Endothelial cell of umbilical vein (primary cell): ENCODE data around the gene STK39. TPM values are rescaled to one million over a fixed set of nuclear protein-coding genes. Genes with fewer than 3 reads are reported as not detected.

ENCODE experiments used
- BruUV-seq: library from RNA; stranded (reverse); fragments of 400-500 nt; replicated peaks from 2 replicates; lab custom pipeline; 2021; lab: Mats Ljungman, UMichigan
- CTCF ChIA-PET: fragments of 300-600, 350-600 bp; sonication (Branson Sonifier 250); formaldehyde crosslinking; loops from one replicate; lab custom pipeline; 2021; ENCODE audit warnings: antibody characterized with exemption, inconsistent platforms; lab: Charles Lee
- POLR2A ChIA-PET: fragments of 300-600, 350-600 bp; sonication (Branson Sonifier 250); formaldehyde crosslinking; loops from one replicate; lab custom pipeline; 2021; ENCODE audit warnings: antibody characterized with exemption, inconsistent platforms; lab: Charles Lee
- DNase-seq: peaks from one replicate; pipeline ENCODE4 v3.0.0-alpha.2; 2011; ENCODE audit warnings: low read depth, low spot score
- FAIRE-seq: peaks from 2 replicates; lab custom pipeline; 2011; peaks lifted over from hg19 to GRCh38; lab: Jason Lieb, UNC
- H2AFZ ChIP-seq: 2 replicates; pipeline ENCODE4 v1.6.0; 2012; ENCODE audit warnings: low read depth, low read length, control low read depth, inconsistent platforms
- H3K27ac ChIP-seq: 2 replicates; pipeline ENCODE4 v1.5.1; 2011; ENCODE audit warnings: low read depth, mild to moderate bottlenecking, control low read depth, low read length, moderate library complexity; ENCODE audit not compliant: insufficient read depth
- H3K27me3 ChIP-seq, 2 experiments: 2 replicates each; pipeline versions ENCODE4 v1.6.0 to v1.6.1; 2011; ENCODE audit warnings: low read length in 2 of 2, mixed read lengths in 1 of 2; ENCODE audit not compliant: control insufficient read depth in 2 of 2, insufficient read depth in 2 of 2
- H3K36me3 ChIP-seq, 2 experiments: 2 replicates in 1 of 2; 3 replicates in 1 of 2; pipeline ENCODE4 v1.5.1; 2011; ENCODE audit warnings: low read length in 2 of 2, mild to moderate bottlenecking in 1 of 2, moderate library complexity in 1 of 2; ENCODE audit not compliant: control insufficient read depth in 2 of 2, insufficient read depth in 2 of 2; ENCODE audit errors: extremely low read depth in 1 of 2
- H3K4me1 ChIP-seq: 3 replicates; pipeline ENCODE4 v1.5.1; 2011; ENCODE audit warnings: mild to moderate bottlenecking, low read length; ENCODE audit not compliant: control insufficient read depth, insufficient read depth; ENCODE audit errors: extremely low read depth
- H3K4me2 ChIP-seq: 2 replicates; pipeline ENCODE4 v1.6.1; 2011; ENCODE audit warnings: low read length, control low read depth, mixed read lengths; ENCODE audit not compliant: insufficient read depth
- H3K4me3 ChIP-seq, 3 experiments: fragments of 200-600 bp in 1 of 3; sonication (generic), shearing (Covaris generic) in 1 of 3; replicated peaks in 1 of 3; 2 replicates each; pipeline ENCODE4 v1.5.1; 2011 to 2016; ENCODE audit warnings: control low read depth in 3 of 3, low read length in 3 of 3, mild to moderate bottlenecking in 2 of 3, inconsistent platforms in 1 of 3, low read depth in 1 of 3, moderate library complexity in 1 of 3; ENCODE audit not compliant: insufficient read depth in 1 of 3
- H3K79me2 ChIP-seq: 2 replicates; pipeline ENCODE4 v1.6.0; 2012; ENCODE audit warnings: low read length, inconsistent platforms; ENCODE audit not compliant: control insufficient read depth, insufficient read depth
- H3K9ac ChIP-seq: replicated peaks from 2 replicates; pipeline ENCODE3; 2011; ENCODE audit warnings: low read length, control low read depth; ENCODE audit not compliant: insufficient read depth; ENCODE audit errors: extremely low read depth
- H3K9me1 ChIP-seq: replicated peaks from 3 replicates; pipeline ENCODE4 v1.6.0; 2011; ENCODE audit warnings: mild to moderate bottlenecking, low read length; ENCODE audit not compliant: control insufficient read depth, insufficient read depth; ENCODE audit errors: extremely low read depth
- H3K9me3 ChIP-seq: replicated peaks from 2 replicates; pipeline ENCODE4 v1.5.1; 2012; ENCODE audit warnings: low read length, inconsistent platforms; ENCODE audit not compliant: control insufficient read depth, insufficient read depth
- H4K20me1 ChIP-seq: replicated peaks from 2 replicates; pipeline ENCODE3; 2011; ENCODE audit warnings: mild to moderate bottlenecking, low read length; ENCODE audit not compliant: control insufficient read depth, insufficient read depth; ENCODE audit errors: extremely low read depth
- CTCF ChIP-seq, 2 donors: IDR thresholded peaks; 1 replicate in 1 of 2; 2 replicates in 1 of 2; pipeline ENCODE4 v1.5.1; 2011; ENCODE audit warnings: low read length in 2 of 2, mild to moderate bottlenecking in 2 of 2, moderate library complexity in 2 of 2, control low read depth in 1 of 2, inconsistent platforms in 1 of 2, low read depth in 1 of 2; ENCODE audit not compliant: insufficient read depth in 1 of 2; ENCODE audit errors: extremely low read depth in 1 of 2
- EZH2 ChIP-seq: IDR thresholded peaks from 2 replicates; pipeline ENCODE4 v1.6.1; 2012; ENCODE audit warnings: borderline replicate concordance, low read depth, mild to moderate bottlenecking, moderate library complexity, low read length, inconsistent platforms; ENCODE audit not compliant: severe bottlenecking
- FOS ChIP-seq: IDR thresholded peaks from 2 replicates; pipeline ENCODE4 v1.6.1; 2011; ENCODE audit warnings: mild to moderate bottlenecking, low read length, moderate library complexity, borderline replicate concordance; ENCODE audit not compliant: insufficient read depth
- GATA2 ChIP-seq: IDR thresholded peaks from 2 replicates; pipeline ENCODE4 v1.7.0; 2011; ENCODE audit warnings: low read depth, mild to moderate bottlenecking, moderate library complexity, mixed read lengths, low read length; ENCODE audit not compliant: insufficient read length, insufficient read depth
- JUN ChIP-seq: IDR thresholded peaks from 2 replicates; pipeline ENCODE4 v1.6.1; 2011; ENCODE audit warnings: borderline replicate concordance, low read depth; ENCODE audit not compliant: insufficient read length, insufficient read depth
- MAX ChIP-seq: IDR thresholded peaks from 2 replicates; pipeline ENCODE4 v1.6.1; 2011; ENCODE audit not compliant: insufficient read depth, insufficient read length
- MYC ChIP-seq: IDR thresholded peaks from one replicate; pipeline ENCODE4 v1.6.1; 2011; ENCODE audit warnings: mild to moderate bottlenecking, low read depth, low read length
- POLR2A ChIP-seq: IDR thresholded peaks from 2 replicates; pipeline ENCODE4 v1.6.1; 2012; ENCODE audit warnings: low read depth, mild to moderate bottlenecking, control low read depth, low read length
- POLR2AphosphoS5 ChIP-seq: IDR thresholded peaks from 2 replicates; pipeline ENCODE4 v1.6.1; 2012; ENCODE audit warnings: low read depth, mild to moderate bottlenecking, control low read depth, low read length, moderate library complexity; ENCODE audit not compliant: insufficient read depth
- dilution Hi-C: fragments of 300-500 bp; cut with MboI; formaldehyde crosslinking; loops from one replicate; pipeline ENCODE4 v1.15.0; 2019; ENCODE audit warnings: low sequenced_read_pairs; ENCODE audit not compliant: extremely low pct_ligation_motif_present
- intact Hi-C: fragments of 100-400 bp; cut with micrococcal nuclease; formaldehyde crosslinking; loops from one replicate; pipeline ENCODE4 v1.10.0; 2022
- polyA plus RNA-seq, 4 experiments: library from polyadenylated mRNA; depleted of rRNA in 3 of 4; stranded (reverse) in 3 of 4; unstranded in 1 of 4; fragments of >200 nt; gene quantifications; 2 replicates each; pipeline versions ENCODE4 v1.2.1 to v1.2.3, GENCODE V29; 2011 to 2012; ENCODE audit warnings: missing spikeins in 1 of 4
- total RNA-seq: library from RNA; stranded (reverse); gene quantifications from 2 replicates; pipeline ENCODE4 v1.2.3, GENCODE V29; 2021

Gene STK39
- total and polyA plus RNA-seq, 2 donors (not counting 3 experiments of a cell fraction or from before 2014, with no cell fraction given): 4.6 to 13.1 TPM

- Histone ChIP-seq H3K9me3 (no peaks in the 10 kb centered on the region), H3K9ac (peak overlapping the region; percentile 78), H3K27me3 (peaks cover 0 to 2% of the 10 kb centered on the region in 2 experiments), H3K4me3 (peak overlapping the region; percentile 68 to 83 (median 74)), H3K36me3 (no peaks in the 10 kb centered on the region), H4K20me1 (no peaks in the 10 kb centered on the region), H3K79me2 (peaks cover 30% of the 10 kb centered on the region), H3K27ac (peak overlapping the region; percentile 76), H3K4me1 (peaks cover 21% of the 10 kb centered on the region), H2AFZ (peak overlapping the region; percentile 88), H3K4me2 (peak overlapping the region; percentile 93), H3K9me1 (no peaks in the 10 kb centered on the region)
- intact Hi-C loops: loop anchor here (2.0 to 5.0 kb wide), 4 partner anchors 25 to 954 kb away; partner anchors contain the start of gene B3GALT1
- CTCF ChIA-PET: no interaction called here
- dilution Hi-C loops: no loop called here
- FAIRE-seq (no peak), DNase-seq (no peak)
- BruUV-seq: TSS peak; percentile 18
- POLR2A ChIA-PET: no interaction called here
- TF ChIP-seq MYC: no peak
- TF ChIP-seq POLR2A: no peak
These were observed 1.3 kb downstream of the STK39 start for GRCh38 chr2:168246072-168246482.

- no peaks in the 10 kb centered on the region for H3K36me3 ChIP-seq
- ChIA-PET POLR2A (no interaction called here), CTCF (no interaction called here)
- H4K20me1 ChIP-seq: no peaks in the 10 kb centered on the region
- no peak overlapping the region for H3K4me3 ChIP-seq
- no peak overlapping the region for H3K9ac ChIP-seq
- H3K4me2 ChIP-seq: peak overlapping the region; percentile 93
- no peaks in the 10 kb centered on the region for H3K9me1 ChIP-seq
- TF ChIP-seq POLR2AphosphoS5 (no peak), MAX (no peak), GATA2 (no peak), MYC (no peak), EZH2 (no peak), FOS (no peak), JUN (no peak), CTCF (IDR thresholded peaks at IDR 0.05; ENCODE audit: extremely low read depth in 1 of 2, insufficient read depth in 1 of 2, low read depth in 1 of 2, low read length in 2 of 2) (no peak), POLR2A (no peak)
- dilution Hi-C loops: no loop called here
- DNase-seq: peak; percentile 16
- intact Hi-C loops: loop anchor here (5.0 kb wide), 1 partner anchor 953 kb away; the partner anchor contains the start of gene B3GALT1
- H3K4me1 ChIP-seq: peaks cover 21% of the 10 kb centered on the region
- H3K27me3 ChIP-seq: peaks cover 0 to 2% of the 10 kb centered on the region in 2 experiments
- no peak overlapping the region for H3K27ac ChIP-seq
- FAIRE-seq: peak; percentile 21
- no peaks in the 10 kb centered on the region for H3K9me3 ChIP-seq
- H3K79me2 ChIP-seq: peaks cover 34% of the 10 kb centered on the region
- BruUV-seq: no TSS peak
- H2AFZ ChIP-seq: no peak overlapping the region
These were observed 2.1 kb downstream of the STK39 start for GRCh38 chr2:168245074-168245825.
